AG04450 (cell line): ENCODE measurements around the gene ZAP70. TPM values are rescaled to one million over a fixed set of nuclear protein-coding genes. Genes with fewer than 3 reads are reported as not detected.
A peak's percentile ranks its signal among the peaks of the same experiment; 100 is the strongest.

Experiments
- CTCF ChIA-PET: fragments of 300-600, 350-600 bp; formaldehyde crosslinking; extraction: SDS; loops from one replicate; lab custom pipeline; 2022; ENCODE audit warnings: antibody characterized with exemption, inconsistent platforms; lab: Charles Lee
- POLR2A ChIA-PET: fragments of 350-600 bp; formaldehyde crosslinking; extraction: SDS; loops from one replicate; lab custom pipeline; 2021; ENCODE audit warnings: antibody characterized with exemption, inconsistent platforms; lab: Yijun Ruan, JAX
- DNase-seq: peaks from one replicate; pipeline ENCODE4 v3.0.0-alpha.2; 2011; ENCODE audit warnings: low read depth, low spot score
- H3K27ac ChIP-seq: one replicate; pipeline ENCODE4 v1.5.1; 2012; ENCODE audit warnings: low read depth, low read length, control low read depth
- H3K27me3 ChIP-seq: one replicate; pipeline ENCODE4 v1.6.0; 2012; ENCODE audit warnings: low read length; ENCODE audit not compliant: control insufficient read depth, insufficient read depth
- H3K4me3 ChIP-seq: 2 replicates; pipeline ENCODE4 v1.5.1; 2011; ENCODE audit warnings: mild to moderate bottlenecking, low read depth, low read length, control low read depth
- H3K9me3 ChIP-seq: 2 replicates; pipeline ENCODE4 v1.5.1; 2012; ENCODE audit warnings: low read length; ENCODE audit not compliant: control insufficient read depth, insufficient read depth
- CTCF ChIP-seq: IDR thresholded peaks from 2 replicates; pipeline ENCODE4 v1.5.1; 2011; ENCODE audit warnings: low read depth, low read length, control low read depth, inconsistent platforms
- polyA plus RNA-seq: library from polyadenylated mRNA; depleted of rRNA; stranded (reverse); fragments of >200 nt; gene quantifications from 2 replicates; pipeline ENCODE4 v1.2.3, GENCODE V29; 2011

ZAP70 gene
- polyA plus RNA-seq, 1 experiment = 0.06 TPM

GRCh38 chr2:97769308-97769707, 55.9 kb downstream of the ZAP70 start:
- no peak for DNase-seq
- no peak overlapping the region for H3K4me3 ChIP-seq
- H3K27me3 ChIP-seq = no peaks in the 10 kb centered on the region
- no peak overlapping the region for H3K27ac ChIP-seq
- TF ChIP-seq CTCF = no peak
- CTCF ChIA-PET = interaction anchor here (2.9 kb wide), 1 partner anchor 37 kb away, joined by 12 read pairs; no protein-coding TSS in a partner anchor
- H3K9me3 ChIP-seq = no peaks in the 10 kb centered on the region
- POLR2A ChIA-PET = no interaction called here

- H3K27ac ChIP-seq = no peak overlapping the region
- no peaks in the 10 kb centered on the region for H3K27me3 ChIP-seq
- CTCF ChIA-PET = interaction anchor here (2.9 kb wide), 1 partner anchor 37 kb away, joined by 12 read pairs; no protein-coding TSS in a partner anchor
- H3K9me3 ChIP-seq = no peaks in the 10 kb centered on the region
- H3K4me3 ChIP-seq = no peak overlapping the region
- DNase-seq = no peak
- no peak for TF ChIP-seq CTCF
- POLR2A ChIA-PET = no interaction called here
Observed at GRCh38 chr2:97769711-97770110, 56.3 kb downstream of the ZAP70 start.

GRCh38 chr2:97770445-97770844, 57.1 kb downstream of the ZAP70 start:
- H3K27me3 ChIP-seq = no peaks in the 10 kb centered on the region
- TF ChIP-seq CTCF = no peak
- H3K4me3 ChIP-seq = no peak overlapping the region
- CTCF ChIA-PET = no interaction called here
- POLR2A ChIA-PET = no interaction called here
- H3K9me3 ChIP-seq = no peaks in the 10 kb centered on the region
- H3K27ac ChIP-seq = no peak overlapping the region
- DNase-seq = no peak

- peak; percentile 54 for TF ChIP-seq CTCF
- H3K27ac ChIP-seq = no peak overlapping the region
- DNase-seq = no peak
- no peak overlapping the region for H3K4me3 ChIP-seq
- ChIA-PET CTCF (interaction anchor here (0.7 to 3.1 kb wide), 10 partner anchors 8 to 495 kb away, joined by 3 to 14 read pairs (median 4); no protein-coding TSS in a partner anchor), POLR2A (no interaction called here)
- H3K27me3 ChIP-seq = no peaks in the 10 kb centered on the region
- no peaks in the 10 kb centered on the region for H3K9me3 ChIP-seq
Observed at GRCh38 chr2:97774425-97774824, 61.0 kb downstream of the ZAP70 start.

- TF ChIP-seq CTCF = no peak
- H3K4me3 ChIP-seq = no peak overlapping the region
Observed at GRCh38 chr2:97775074-97775473, 61.7 kb downstream of the ZAP70 start.

More at GRCh38 chr2:97775074-97775473, 61.7 kb downstream of the ZAP70 start:
- DNase-seq = no peak
- POLR2A ChIA-PET = no interaction called here
- no peaks in the 10 kb centered on the region for H3K9me3 ChIP-seq
- no peaks in the 10 kb centered on the region for H3K27me3 ChIP-seq
- CTCF ChIA-PET = interaction anchor here (1.0 to 3.1 kb wide), 7 partner anchors 16 to 494 kb away, joined by 3 to 14 read pairs (median 4); no protein-coding TSS in a partner anchor
- H3K27ac ChIP-seq = no peak overlapping the region
